Cerebellar nuclear complex (tissue), 1 donor: ENCODE results near the gene IRS2.
"Not testable (repeated sequence)": the region's sequence is repeated elsewhere in the genome, so short reads cannot be mapped to it uniquely, and the experiment has no call there.

Experiments used
- DNase-seq, 2 experiments: peaks; one replicate each; lab custom pipeline; 2025; lab: John Stamatoyannopoulos, UW

The IRS2 gene, protein sequence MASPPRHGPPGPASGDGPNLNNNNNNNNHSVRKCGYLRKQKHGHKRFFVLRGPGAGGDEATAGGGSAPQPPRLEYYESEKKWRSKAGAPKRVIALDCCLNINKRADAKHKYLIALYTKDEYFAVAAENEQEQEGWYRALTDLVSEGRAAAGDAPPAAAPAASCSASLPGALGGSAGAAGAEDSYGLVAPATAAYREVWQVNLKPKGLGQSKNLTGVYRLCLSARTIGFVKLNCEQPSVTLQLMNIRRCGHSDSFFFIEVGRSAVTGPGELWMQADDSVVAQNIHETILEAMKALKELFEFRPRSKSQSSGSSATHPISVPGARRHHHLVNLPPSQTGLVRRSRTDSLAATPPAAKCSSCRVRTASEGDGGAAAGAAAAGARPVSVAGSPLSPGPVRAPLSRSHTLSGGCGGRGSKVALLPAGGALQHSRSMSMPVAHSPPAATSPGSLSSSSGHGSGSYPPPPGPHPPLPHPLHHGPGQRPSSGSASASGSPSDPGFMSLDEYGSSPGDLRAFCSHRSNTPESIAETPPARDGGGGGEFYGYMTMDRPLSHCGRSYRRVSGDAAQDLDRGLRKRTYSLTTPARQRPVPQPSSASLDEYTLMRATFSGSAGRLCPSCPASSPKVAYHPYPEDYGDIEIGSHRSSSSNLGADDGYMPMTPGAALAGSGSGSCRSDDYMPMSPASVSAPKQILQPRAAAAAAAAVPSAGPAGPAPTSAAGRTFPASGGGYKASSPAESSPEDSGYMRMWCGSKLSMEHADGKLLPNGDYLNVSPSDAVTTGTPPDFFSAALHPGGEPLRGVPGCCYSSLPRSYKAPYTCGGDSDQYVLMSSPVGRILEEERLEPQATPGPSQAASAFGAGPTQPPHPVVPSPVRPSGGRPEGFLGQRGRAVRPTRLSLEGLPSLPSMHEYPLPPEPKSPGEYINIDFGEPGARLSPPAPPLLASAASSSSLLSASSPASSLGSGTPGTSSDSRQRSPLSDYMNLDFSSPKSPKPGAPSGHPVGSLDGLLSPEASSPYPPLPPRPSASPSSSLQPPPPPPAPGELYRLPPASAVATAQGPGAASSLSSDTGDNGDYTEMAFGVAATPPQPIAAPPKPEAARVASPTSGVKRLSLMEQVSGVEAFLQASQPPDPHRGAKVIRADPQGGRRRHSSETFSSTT (N-terminal part only)

DNA sequence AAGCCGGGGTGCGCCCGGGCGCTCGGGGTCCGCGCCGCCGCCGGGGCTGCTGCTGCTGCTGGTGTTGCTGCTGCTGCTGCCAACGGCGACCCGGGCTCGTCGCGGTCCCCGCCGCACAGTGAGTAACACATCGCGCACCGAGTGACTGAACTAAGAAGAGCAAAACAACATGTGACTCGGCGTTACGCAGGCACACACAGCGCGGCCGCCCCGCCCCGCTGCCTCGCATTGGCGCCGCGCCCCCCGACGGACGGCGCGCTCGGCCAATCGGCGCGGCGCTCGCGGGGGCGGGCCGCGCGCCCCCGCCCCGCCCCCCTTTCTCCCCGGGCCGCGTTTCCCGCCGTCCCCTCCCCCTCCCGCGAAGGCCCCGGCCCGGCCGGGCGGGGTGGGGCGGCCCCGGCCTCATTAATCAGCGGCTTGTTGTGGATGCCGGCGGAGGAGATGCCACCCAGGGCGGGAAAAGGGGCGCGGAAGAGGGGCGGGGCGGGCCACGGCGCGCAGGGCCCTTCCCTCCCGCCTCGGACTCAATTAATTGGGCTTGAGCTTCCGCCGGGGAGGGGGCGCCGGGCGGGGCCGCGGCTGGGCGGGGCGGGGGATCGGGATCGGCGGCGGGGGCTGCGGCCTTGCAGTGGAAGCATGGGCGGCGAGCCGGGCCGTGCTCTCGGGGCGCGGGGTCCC, at the start of gene IRS2:
IRS2 (minus strand) TSS at position 127 of the 678 bp plus-strand sequence. CDS start 530 bp downstream, outside the sequence.
- DNase-seq, result peak; percentile 23 to 67

DNA sequence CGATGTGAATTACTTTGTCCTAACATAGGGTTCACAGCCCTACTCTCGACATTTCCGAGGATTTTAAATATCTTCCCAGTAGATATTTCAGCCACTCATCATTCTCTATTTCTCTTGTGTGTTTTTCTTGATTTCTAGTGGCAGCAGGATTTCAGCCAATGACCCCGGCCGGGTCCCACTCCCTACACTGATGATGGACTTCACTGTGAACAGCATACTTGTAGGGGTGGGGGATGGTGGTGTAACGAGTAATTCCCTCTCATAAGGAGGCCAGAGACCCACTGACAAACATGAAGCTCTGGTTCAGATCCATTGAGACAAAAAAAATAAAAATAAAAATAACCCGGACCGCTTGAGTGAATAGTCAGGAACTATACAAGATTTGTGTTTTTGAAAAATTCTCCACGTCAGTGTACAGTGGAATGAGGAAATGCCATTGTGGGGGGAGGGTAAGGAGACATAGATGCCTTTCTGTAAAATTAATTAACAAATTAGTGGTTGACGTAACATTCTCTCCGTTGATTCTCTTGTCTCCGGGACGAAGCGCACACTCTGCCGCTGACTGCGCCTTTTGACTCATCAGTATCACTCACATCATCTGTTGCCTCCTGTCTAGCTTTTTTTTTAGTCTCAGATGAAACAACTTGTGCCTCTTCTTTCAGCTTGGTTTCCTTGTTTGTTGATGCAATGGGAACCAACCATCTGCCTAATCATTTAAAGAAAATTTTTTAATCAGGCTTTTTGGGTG, 48.8 kb upstream of the IRS2 start:
- no peak for DNase-seq

DNA sequence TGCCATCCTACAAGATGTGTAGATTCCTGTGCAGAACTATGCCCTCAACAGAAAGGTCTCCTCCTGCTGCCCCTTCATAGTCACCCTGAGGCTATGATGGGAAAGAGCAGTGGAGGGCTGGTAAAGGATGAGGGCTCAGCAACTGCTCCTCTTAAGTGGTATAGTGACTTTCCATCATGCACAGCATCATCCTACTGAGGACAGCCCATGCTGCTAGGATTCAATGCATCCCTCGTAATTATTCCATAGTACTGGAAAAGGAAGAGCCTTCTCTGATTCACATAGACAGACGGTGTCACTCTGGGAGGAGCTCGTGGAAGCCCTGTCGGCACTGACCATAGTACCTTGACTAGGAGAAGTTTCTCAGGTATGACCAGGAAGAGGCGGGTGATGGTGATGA, 47.6 kb upstream of the IRS2 start:
- DNase-seq, result no peak

DNA sequence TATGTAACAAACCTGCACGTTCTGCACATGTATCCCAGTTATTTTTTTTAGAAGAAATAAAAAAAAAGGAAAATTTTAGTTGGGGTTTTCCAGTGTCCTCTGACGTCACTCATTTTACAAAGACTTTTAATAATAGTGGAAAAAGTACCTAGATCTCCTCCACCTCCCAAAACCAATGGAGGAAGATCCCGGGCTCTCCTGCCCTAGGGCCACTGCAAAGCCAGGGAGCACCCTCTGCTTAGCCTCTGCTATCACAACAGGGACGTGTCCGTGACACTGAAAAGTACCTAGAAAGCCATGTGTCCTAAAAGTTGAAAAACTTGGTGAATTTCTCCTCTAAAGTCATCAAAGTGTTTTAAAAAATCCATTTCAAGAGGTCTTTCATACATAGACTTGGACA, 46.7 kb upstream of the IRS2 start:
- DNase-seq, result no peak

DNA sequence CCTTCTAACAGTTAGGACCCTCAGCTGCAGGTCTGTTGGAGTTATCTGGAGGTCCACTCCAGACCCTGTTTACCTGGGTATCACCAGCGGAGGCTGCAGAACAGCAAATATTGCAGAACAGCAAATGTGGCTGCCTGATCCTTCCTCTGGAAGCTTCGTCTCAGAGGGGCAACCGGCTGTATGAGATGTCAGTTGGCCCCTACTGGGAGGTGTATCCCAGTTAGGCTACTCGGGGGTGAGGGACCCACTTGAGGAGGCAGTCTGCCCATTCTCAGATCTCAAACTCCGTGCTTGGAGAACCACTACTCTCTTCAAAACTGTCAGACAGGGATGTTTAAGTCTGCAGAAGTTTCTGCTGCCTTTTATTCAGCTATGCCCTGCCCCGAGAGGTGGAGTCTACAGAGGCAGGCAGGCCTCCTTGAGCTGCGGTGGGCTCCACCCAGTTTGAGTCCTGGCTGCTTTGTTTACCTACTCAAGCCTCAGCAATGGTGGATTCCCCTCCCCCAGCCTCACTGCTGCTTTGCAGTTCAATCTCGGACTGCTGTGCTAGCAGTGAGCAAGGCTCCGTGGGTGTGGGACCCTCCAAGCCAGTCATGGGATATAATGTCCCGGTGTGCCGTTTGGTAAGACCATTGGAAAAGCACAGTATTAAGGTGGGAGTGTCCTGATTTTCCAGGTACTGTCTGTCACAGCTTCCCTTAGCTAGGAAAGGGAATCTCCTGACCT, 42.4 kb upstream of the IRS2 start:
- DNase-seq, result not testable (repeated sequence)

DNA sequence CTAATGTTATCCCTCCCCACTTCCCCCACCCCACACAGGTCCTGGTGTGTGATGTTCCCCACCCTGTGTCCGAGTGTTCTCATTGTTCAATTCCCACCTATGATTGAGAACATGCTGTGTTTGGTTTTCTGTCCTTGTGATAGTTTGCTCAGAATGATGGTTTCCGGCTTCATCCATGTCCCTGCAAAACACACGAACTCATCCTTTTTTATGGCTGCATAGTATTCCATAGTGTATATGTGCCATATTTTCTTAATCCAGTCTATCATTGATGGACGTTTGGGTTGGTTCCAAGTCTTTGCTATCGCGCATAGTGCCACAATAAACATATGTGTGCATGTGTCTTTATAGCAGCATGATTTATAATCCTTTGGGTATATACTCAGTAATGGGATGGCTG, 36.8 kb upstream of the IRS2 start:
- not testable (repeated sequence) for DNase-seq

DNA sequence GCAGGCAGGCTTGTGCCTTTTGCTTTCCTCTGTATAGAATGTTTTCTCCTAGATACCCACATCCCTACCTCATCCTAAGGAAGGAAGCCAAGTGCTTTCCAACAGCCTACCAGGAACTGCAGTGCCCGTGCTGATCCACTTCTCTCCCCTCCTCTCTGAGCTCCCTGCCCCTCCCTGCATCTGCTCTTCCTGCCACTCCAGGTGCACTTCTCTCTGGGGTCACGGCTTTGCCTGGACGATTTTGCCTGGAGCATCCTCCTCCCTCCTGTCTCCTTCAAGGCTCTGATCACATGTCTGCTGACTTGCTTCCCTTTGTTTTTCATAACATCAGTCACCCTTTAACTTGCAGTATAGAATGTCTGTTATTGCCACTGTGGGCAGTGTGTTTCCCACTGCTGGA, 34.7 kb upstream of the IRS2 start:
- DNase-seq, result no peak

DNA sequence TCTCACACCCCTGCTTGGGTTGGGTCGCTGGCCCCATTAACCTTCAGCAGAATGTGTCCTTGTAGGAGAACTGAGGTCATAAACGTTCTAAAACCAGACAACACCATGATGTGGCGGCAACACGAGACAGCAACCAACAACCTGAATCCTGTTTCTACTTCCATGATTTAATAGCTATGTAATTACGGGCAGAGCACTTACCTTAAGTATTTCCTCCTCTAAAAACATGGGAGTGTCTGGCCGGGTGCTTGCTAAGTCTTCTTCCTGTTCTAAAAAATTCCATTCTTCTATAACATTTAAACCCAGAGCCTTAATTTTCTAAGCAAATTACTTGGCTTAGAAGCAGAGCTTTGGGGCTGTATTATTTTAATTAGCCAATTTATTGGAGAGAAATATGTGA, 33.5 kb upstream of the IRS2 start:
- no peak for DNase-seq

DNA sequence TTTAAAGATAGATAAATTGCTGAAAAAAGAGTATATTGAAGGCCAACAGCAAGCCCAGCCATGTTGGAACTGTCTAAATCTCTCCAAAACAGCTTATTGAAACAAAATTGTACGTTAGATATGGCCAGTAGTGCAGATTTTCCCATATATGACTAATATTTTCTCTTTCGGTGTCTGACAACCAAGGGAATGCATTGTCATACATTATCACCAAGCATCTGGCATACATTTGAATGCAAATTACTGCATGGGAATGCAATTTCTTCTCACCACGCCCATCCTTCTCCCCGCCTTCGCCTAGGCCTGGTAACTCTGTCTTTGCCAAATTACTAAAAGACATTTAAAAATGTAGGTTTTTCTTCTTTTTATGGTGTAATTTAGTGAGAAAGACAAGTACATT, 32.5 kb upstream of the IRS2 start:
- no peak for DNase-seq

DNA sequence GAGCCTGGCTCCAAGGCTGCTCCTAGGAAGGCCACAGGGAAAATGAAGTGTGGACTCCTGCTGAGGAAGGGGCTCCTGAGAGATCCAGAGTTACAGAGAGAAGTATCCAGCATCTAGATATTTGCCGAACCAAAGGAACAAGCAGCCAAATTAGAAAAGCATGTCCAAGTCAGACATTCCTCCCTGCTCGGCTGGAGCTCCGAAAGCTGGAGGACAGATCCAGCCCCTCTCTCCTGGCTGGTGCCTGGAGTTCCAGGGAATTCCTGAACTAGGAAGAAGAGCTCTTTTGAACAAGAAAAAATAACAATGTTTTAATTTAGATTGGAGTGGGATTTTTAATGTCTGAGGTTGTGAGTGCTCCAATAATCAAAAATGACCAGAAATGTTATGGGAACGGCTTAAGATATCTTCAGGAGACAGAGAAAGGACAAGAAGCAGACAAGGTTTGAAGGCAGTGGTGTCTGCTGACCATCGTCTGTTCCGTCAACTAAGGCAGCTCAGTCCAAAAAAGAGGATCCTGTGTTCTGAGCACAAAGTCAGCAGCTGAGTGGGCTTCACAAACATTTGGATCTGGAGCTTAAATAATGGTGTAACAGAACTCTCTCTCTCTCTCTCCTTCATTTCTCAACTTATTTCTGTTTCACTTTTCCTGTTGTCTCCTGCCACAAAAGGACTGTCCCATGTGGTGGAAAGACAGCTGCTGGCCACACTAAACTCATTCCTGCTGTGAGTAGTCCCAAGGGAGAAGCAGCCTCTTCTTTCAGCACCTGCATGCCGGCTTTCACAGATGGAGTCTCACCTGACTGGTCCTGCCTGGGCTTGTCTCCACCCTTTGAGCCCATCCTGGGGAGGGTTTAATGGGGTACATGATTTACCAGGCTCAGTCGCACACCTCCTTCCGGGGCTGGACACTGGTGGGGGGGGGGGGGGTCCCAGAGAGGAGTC, 31.5 kb upstream of the IRS2 start:
- no peak for DNase-seq

DNA sequence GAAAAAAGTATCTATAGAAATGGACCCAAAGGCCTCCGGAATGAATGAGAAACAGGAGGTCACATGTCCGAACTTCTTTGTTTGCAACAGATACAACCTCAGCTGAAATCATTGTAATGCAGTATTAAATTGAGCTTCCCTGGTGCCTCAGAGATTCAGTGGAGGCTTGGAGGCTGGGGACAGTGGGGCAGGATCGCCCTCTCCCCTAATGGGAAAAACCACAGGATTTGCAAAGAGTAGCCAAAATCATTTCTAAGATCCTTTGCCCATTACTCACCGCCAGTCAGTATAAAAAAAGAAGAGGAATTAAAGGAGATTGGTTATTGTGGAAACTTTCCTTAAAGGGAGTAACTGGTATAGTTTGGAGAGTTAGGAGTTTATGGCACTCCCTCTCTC, 30.4 kb upstream of the IRS2 start:
- no peak for DNase-seq

DNA sequence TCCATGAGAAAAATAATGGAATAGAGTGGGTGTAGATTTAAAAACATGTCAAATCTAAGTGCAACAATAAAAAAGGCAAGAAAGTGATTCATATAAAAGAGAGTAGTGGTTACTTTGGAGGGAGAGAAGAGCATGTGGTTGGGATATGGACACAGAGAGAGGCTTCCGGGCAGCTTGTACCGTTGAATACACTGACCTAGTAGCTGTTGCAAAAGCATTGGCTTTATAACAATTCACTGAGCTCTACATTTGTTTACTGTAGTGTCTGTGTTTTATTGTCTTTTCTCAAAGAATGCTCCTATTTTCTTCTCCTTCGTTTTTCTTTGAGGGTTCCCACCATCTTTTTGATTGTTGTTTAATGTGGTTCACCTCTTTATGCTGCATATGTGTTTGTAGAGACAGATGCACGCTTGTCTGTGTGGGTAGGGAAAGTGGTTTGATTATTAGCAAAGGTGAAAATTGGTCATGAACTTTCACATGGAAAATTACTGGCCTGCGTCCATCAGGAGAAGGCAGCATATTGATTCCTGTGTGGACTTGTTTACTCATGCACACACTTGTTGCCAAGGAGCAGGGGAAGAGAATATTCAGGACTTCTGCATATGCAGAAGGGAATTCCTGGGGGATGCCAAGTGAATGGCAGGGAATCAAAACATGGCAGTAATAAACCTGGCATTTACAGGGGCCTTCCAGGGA, 29.9 kb upstream of the IRS2 start:
- no peak for DNase-seq

DNA sequence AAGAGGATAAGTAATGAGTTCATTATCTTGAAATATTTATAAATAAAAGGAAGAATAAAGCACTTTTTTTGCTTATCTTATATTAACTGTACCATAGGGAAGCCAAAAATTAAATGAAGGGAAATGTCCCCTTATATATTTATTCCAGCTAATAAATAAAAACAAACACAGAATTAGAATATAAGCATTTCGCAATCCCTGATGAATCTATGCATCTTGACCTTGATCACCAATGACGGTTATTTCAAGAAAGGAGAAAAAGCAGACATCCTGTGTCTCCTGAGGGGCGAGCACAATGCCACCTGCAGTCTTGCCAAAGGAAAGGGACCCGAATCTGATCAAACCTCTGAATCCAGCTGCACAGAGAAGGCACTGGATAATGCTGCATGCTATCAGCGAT, 29.3 kb upstream of the IRS2 start:
- DNase-seq, result no peak

DNA sequence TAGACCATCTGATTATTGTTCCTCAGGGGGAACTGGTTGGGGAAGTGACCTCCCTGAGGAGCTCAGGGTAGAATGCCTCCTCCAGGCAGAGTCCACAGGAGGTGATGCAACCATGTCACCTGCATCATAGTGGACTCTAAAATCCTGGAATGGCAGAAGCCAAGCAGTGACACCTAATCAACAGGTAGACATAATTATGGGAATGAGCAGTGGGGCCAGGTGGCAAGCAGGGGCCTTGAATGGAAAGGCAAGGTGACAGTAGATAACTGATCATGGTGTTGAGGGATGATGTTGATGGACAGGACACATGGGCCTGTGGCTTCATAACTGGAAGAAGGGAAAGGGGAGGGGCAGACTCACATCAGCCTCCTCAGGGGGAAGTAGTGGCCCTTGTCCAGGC, 27.3 kb upstream of the IRS2 start:
- DNase-seq, result no peak

DNA sequence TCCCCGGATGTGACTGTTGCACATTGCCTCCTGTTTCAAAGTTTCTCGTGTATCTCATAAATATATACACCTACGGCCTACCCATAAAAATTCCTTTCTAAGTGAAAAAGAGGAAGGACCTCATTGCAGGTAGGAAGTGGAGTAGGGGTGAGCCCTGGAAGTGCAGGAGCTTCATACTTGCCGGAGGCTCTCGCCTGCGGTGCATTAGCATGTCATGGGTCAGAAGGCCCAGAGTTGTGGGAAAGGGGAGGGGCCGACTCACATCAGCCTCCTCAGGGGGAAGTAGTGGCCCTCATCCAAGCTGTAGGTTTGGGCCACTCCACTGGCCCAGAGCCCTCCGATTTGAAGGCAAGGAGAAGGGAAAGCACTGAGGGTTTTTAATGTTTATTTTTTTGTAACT, 26.0 kb upstream of the IRS2 start:
- no peak for DNase-seq

DNA sequence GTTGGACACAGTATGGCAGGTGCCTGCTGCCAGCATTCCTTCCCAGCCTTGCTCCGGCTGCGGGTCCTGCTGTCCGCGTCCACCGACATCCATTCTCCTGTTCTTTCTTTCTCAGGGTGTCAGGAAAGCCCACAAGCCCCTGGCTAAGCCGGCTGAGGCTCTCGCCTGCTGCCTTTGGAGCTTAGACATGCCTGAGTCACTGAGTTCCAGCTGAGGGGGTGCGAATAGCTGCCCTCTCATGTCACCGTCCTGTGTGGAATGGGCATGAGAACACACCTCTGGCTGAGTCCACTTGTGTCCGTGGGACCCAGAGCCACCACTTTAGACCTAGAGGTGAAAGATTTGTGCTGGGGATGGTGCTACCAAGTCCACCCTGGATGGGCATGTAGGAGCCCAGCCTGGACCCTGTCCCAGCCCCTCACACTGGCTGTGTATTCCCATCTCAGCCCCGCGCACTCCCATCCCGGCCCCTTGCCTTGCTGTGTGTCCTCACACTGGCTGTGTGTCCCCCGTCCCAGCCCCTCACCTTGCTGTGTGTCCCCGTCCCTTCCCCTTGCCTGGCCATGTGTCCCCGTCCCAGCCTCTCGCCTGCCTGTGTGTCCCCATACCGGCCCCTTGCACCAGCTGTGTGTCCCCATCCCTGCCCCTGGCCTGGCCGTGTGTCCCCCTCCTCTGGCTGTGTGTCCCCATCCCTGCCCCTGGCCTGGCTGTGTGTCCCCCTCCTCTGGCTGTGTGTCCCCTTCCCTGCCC, 24.6 kb upstream of the IRS2 start:
- DNase-seq, result no peak

DNA sequence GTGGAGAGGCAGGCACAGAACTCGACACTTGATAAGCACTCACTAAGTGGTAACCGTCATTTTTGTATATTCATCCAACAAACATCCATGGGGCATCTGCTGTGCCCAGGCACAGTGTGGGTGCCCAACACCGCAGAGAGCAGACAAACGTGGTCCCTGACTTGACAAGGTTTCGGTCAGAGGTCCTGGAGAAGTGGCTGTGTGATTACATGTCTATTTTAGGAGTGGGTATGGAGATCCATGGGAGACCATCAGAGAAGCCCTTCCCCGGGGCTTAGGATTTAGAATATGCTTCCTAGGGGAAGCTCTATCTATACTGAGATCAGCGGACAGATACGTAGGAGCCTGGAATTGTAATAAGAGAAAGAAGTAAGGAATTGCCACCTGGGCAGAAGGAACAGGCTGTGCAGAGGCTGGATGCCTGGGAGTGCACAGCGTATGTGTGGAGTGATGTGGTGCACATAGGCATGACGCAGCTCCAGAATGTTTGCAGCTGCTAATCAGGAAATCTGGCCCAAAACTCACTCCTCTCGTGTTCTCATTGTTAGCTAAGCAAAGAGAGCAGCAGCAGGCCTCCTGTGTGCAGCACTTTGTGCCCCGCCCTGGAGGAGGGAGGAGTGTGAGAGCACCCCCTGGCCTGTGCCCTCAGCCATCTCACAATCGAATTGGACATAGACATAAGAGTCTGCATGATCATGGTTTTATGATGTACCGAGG, 23.0 kb upstream of the IRS2 start:
- DNase-seq, result no peak
